ENCODE results near the gene ABHD17C. TPM values are rescaled to one million over a fixed set of nuclear protein-coding genes. Genes with fewer than 3 reads are reported as not detected.

Gene ABHD17C
- total RNA-seq, 2 experiments from 2014 or later, result 0.47 to 0.70 TPM

GRCh38 chr15:80703081-80703480, 8.0 kb downstream of the ABHD17C start:
- ChIA-PET CTCF (ENCODE audit: unreplicated experiment) (no interaction called here), POLR2A (no interaction called here)

GRCh38 chr15:80703965-80704364, 8.9 kb downstream of the ABHD17C start:
- TF ChIP-seq EZH2phosphoT487 (IDR thresholded peaks at IDR 0.05; ENCODE audit: borderline replicate concordance, low read depth, low read length) (no peak), CTCF (conservative IDR thresholded peaks at IDR 0.05; ENCODE audit: low read length) (no peak)
- POLR2A ChIA-PET, result interaction anchor here (0.7 to 1.2 kb wide), 2 partner anchors 9 to 39 kb away, joined by 3 read pairs; no protein-coding TSS in a partner anchor
- no TSS peak for BruUV-seq (replicated peaks)

More at GRCh38 chr15:80703081-80703480, 8.0 kb downstream of the ABHD17C start:
- H3K4me3 ChIP-seq (ENCODE audit: low read depth, low read length, poor library complexity, severe bottlenecking), result no peak overlapping the region
- H3K4me1 ChIP-seq (ENCODE audit: insufficient read depth, low read length, poor library complexity, severe bottlenecking), result no peaks in the 10 kb centered on the region
- BruUV-seq (replicated peaks), result no TSS peak
- TF ChIP-seq EZH2phosphoT487 (IDR thresholded peaks at IDR 0.05; ENCODE audit: borderline replicate concordance, low read depth, low read length) (no peak), CTCF (conservative IDR thresholded peaks at IDR 0.05; ENCODE audit: low read length) (no peak)
- no peaks in the 10 kb centered on the region for H3K9me3 ChIP-seq (ENCODE audit: low read length)
- H3K4me2 ChIP-seq (ENCODE audit: low read length), result no peak overlapping the region
- H2AFZ ChIP-seq (ENCODE audit: low read length), result no peak overlapping the region
- no peak overlapping the region for H3K27ac ChIP-seq (ENCODE audit: low read depth, low read length, poor library complexity, severe bottlenecking)
- no peaks in the 10 kb centered on the region for H3K36me3 ChIP-seq (ENCODE audit: insufficient read depth, low read length)
- DNase-seq (ENCODE audit: low spot score), result no peak
- H4K20me1 ChIP-seq (ENCODE audit: insufficient read depth, low read length), result no peaks in the 10 kb centered on the region
- no peaks in the 10 kb centered on the region for H3K79me2 ChIP-seq (ENCODE audit: insufficient read depth, low read depth, low read length)
- intact Hi-C loops (cut with micrococcal nuclease; ENCODE audit: unreplicated experiment), result no loop called here
- H3K9me2 ChIP-seq (ENCODE audit: insufficient read depth, low read length), result no peaks in the 10 kb centered on the region

GRCh38 chr15:80706161-80706560, 11.1 kb downstream of the ABHD17C start:
- Histone ChIP-seq H3K4me3 (ENCODE audit: low read depth, low read length, poor library complexity, severe bottlenecking) (no peak overlapping the region), H3K27ac (ENCODE audit: low read depth, low read length, poor library complexity, severe bottlenecking) (no peak overlapping the region), H3K79me2 (ENCODE audit: insufficient read depth, low read depth, low read length) (no peaks in the 10 kb centered on the region), H4K20me1 (ENCODE audit: insufficient read depth, low read length) (no peaks in the 10 kb centered on the region), H3K4me2 (ENCODE audit: low read length) (no peak overlapping the region), H3K36me3 (ENCODE audit: insufficient read depth, low read length) (no peaks in the 10 kb centered on the region), H2AFZ (ENCODE audit: low read length) (no peak overlapping the region), H3K9me3 (ENCODE audit: low read length) (no peaks in the 10 kb centered on the region), H3K4me1 (ENCODE audit: insufficient read depth, low read length, poor library complexity, severe bottlenecking) (no peaks in the 10 kb centered on the region), H3K9me2 (ENCODE audit: insufficient read depth, low read length) (no peaks in the 10 kb centered on the region)
- POLR2A ChIA-PET, result interaction anchor here (0.7 kb wide), 1 partner anchor 822 kb away, joined by 3 read pairs; no protein-coding TSS in a partner anchor
- no TSS peak for BruUV-seq (replicated peaks)
- CTCF ChIA-PET (ENCODE audit: unreplicated experiment), result no interaction called here
- intact Hi-C loops (cut with micrococcal nuclease; ENCODE audit: unreplicated experiment), result no loop called here
- DNase-seq (ENCODE audit: low spot score), result no peak
- TF ChIP-seq EZH2phosphoT487 (IDR thresholded peaks at IDR 0.05; ENCODE audit: borderline replicate concordance, low read depth, low read length) (no peak), CTCF (conservative IDR thresholded peaks at IDR 0.05; ENCODE audit: low read length) (no peak)

More at GRCh38 chr15:80703965-80704364, 8.9 kb downstream of the ABHD17C start:
- Histone ChIP-seq H3K4me2 (ENCODE audit: low read length) (no peak overlapping the region), H3K27ac (ENCODE audit: low read depth, low read length, poor library complexity, severe bottlenecking) (no peak overlapping the region), H3K9me3 (ENCODE audit: low read length) (no peaks in the 10 kb centered on the region), H3K9me2 (ENCODE audit: insufficient read depth, low read length) (no peaks in the 10 kb centered on the region), H4K20me1 (ENCODE audit: insufficient read depth, low read length) (no peaks in the 10 kb centered on the region), H3K79me2 (ENCODE audit: insufficient read depth, low read depth, low read length) (no peaks in the 10 kb centered on the region), H3K4me1 (ENCODE audit: insufficient read depth, low read length, poor library complexity, severe bottlenecking) (no peaks in the 10 kb centered on the region), H3K4me3 (ENCODE audit: low read depth, low read length, poor library complexity, severe bottlenecking) (no peak overlapping the region), H3K36me3 (ENCODE audit: insufficient read depth, low read length) (no peaks in the 10 kb centered on the region), H2AFZ (ENCODE audit: low read length) (no peak overlapping the region)
- DNase-seq (ENCODE audit: low spot score), result no peak
- CTCF ChIA-PET (ENCODE audit: unreplicated experiment), result no interaction called here
- intact Hi-C loops (cut with micrococcal nuclease; ENCODE audit: unreplicated experiment), result no loop called here
